GM23338 (cell line): ENCODE measurements around the gene GDF11.

Experiments
- CREB1 ChIP-seq: fragments of 250-450 bp; sonication (Bioruptor Pico); IDR thresholded peaks from 2 replicates; pipeline ENCODE4 v1.5.0; 2020; ENCODE audit warnings: low read depth, mild to moderate bottlenecking, moderate library complexity
- EZH2 ChIP-seq: fragments of 200-600 bp; sonication (generic); IDR thresholded peaks from one replicate; pipeline ENCODE4 v1.8.0; 2017; ENCODE audit warnings: antibody characterized with exemption, mild to moderate bottlenecking, low read depth; ENCODE audit not compliant: unreplicated experiment
- EZH2phosphoT487 ChIP-seq: fragments of 200-600 bp; sonication (generic); IDR thresholded peaks from one replicate; pipeline ENCODE4 v1.8.1; 2018; ENCODE audit warnings: antibody characterized with exemption; ENCODE audit not compliant: unreplicated experiment
- NANOG ChIP-seq: IDR thresholded peaks from 2 replicates; pipeline ENCODE4 v1.6.1; 2016; ENCODE audit warnings: antibody characterized with exemption, borderline replicate concordance
- POLR2AphosphoS5 ChIP-seq: IDR thresholded peaks from 2 replicates; pipeline ENCODE4 v1.6.1; 2016; ENCODE audit warnings: antibody characterized with exemption, low read depth
- STAT1 ChIP-seq: IDR thresholded peaks from one replicate; pipeline ENCODE4 v1.6.1; 2016; ENCODE audit warnings: antibody characterized with exemption; ENCODE audit not compliant: unreplicated experiment
- ZNF114 ChIP-seq: fragments of 250-450 bp; sonication (Bioruptor Pico); IDR thresholded peaks from 2 replicates; pipeline ENCODE4 v1.5.0; 2020; ENCODE audit warnings: mild to moderate bottlenecking, moderate library complexity
- ZNF331 ChIP-seq: fragments of 250-450 bp; sonication (Bioruptor Pico); IDR thresholded peaks from 2 replicates; pipeline ENCODE4 v1.5.0; 2020; ENCODE audit warnings: low read depth, mild to moderate bottlenecking, moderate library complexity
- TF ChIP-seq, protein P1 (sequence below), 2 experiments: fragments of 200-600 bp in 1 of 2; sonication (generic) in 1 of 2; conservative IDR thresholded peaks; 2 replicates each; pipeline versions ENCODE4 v1.5.1 to v1.6.1; 2016 to 2017; ENCODE audit warnings: antibody characterized with exemption in 2 of 2, low read depth in 2 of 2, mild to moderate bottlenecking in 2 of 2, moderate library complexity in 1 of 2
- TF ChIP-seq, protein P2 (sequence below): IDR thresholded peaks from one replicate; pipeline ENCODE4 v1.6.1; 2018; ENCODE audit warnings: antibody characterized with exemption; ENCODE audit not compliant: unreplicated experiment
- TF ChIP-seq, protein P3 (sequence below): IDR thresholded peaks from 2 replicates; pipeline ENCODE4 v1.6.1; 2016; ENCODE audit warnings: antibody characterized with exemption

DNA sequence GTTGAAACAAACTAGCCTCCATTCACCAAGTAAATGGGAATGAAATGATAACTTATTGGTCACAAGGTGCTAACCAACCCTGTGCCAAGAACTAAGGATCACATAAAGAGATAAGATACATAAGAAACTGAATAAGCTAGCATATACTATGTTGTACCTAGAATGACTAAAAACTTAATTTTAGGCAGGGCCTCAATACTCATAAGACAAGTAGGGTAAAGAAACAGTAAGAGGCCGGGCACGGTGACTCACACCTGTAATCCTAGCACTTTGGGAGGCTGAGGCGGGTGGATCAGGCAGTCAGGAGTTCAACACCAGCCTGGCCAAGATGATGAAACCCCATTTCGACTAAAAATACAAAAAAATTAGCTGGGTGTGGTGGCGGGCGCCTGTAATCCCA lies 17.7 kb downstream of the GDF11 start:
- TF ChIP-seq, protein P1, sequence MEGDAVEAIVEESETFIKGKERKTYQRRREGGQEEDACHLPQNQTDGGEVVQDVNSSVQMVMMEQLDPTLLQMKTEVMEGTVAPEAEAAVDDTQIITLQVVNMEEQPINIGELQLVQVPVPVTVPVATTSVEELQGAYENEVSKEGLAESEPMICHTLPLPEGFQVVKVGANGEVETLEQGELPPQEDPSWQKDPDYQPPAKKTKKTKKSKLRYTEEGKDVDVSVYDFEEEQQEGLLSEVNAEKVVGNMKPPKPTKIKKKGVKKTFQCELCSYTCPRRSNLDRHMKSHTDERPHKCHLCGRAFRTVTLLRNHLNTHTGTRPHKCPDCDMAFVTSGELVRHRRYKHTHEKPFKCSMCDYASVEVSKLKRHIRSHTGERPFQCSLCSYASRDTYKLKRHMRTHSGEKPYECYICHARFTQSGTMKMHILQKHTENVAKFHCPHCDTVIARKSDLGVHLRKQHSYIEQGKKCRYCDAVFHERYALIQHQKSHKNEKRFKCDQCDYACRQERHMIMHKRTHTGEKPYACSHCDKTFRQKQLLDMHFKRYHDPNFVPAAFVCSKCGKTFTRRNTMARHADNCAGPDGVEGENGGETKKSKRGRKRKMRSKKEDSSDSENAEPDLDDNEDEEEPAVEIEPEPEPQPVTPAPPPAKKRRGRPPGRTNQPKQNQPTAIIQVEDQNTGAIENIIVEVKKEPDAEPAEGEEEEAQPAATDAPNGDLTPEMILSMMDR (conservative IDR thresholded peaks at IDR 0.05; ENCODE audit: low read depth in 2 of 2), result no peak
- TF ChIP-seq POLR2AphosphoS5, result no peak
- no peak for TF ChIP-seq EZH2
- no peak for TF ChIP-seq NANOG
- no peak for TF ChIP-seq ZNF331
- TF ChIP-seq CREB1 (CRISPR knock-in tag), result no peak
- TF ChIP-seq, protein P2, sequence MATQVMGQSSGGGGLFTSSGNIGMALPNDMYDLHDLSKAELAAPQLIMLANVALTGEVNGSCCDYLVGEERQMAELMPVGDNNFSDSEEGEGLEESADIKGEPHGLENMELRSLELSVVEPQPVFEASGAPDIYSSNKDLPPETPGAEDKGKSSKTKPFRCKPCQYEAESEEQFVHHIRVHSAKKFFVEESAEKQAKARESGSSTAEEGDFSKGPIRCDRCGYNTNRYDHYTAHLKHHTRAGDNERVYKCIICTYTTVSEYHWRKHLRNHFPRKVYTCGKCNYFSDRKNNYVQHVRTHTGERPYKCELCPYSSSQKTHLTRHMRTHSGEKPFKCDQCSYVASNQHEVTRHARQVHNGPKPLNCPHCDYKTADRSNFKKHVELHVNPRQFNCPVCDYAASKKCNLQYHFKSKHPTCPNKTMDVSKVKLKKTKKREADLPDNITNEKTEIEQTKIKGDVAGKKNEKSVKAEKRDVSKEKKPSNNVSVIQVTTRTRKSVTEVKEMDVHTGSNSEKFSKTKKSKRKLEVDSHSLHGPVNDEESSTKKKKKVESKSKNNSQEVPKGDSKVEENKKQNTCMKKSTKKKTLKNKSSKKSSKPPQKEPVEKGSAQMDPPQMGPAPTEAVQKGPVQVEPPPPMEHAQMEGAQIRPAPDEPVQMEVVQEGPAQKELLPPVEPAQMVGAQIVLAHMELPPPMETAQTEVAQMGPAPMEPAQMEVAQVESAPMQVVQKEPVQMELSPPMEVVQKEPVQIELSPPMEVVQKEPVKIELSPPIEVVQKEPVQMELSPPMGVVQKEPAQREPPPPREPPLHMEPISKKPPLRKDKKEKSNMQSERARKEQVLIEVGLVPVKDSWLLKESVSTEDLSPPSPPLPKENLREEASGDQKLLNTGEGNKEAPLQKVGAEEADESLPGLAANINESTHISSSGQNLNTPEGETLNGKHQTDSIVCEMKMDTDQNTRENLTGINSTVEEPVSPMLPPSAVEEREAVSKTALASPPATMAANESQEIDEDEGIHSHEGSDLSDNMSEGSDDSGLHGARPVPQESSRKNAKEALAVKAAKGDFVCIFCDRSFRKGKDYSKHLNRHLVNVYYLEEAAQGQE, result no peak
- TF ChIP-seq STAT1, result no peak
- TF ChIP-seq EZH2phosphoT487, result no peak
- TF ChIP-seq, protein P3, sequence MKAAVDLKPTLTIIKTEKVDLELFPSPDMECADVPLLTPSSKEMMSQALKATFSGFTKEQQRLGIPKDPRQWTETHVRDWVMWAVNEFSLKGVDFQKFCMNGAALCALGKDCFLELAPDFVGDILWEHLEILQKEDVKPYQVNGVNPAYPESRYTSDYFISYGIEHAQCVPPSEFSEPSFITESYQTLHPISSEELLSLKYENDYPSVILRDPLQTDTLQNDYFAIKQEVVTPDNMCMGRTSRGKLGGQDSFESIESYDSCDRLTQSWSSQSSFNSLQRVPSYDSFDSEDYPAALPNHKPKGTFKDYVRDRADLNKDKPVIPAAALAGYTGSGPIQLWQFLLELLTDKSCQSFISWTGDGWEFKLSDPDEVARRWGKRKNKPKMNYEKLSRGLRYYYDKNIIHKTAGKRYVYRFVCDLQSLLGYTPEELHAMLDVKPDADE, result no peak
- TF ChIP-seq ZNF114 (CRISPR knock-in tag), result no peak
